GM21786 (cell line): ENCODE results near the gene ST8SIA2.
"Not testable (repeated sequence)": the region's sequence is repeated elsewhere in the genome, so short reads cannot be mapped to it uniquely, and the experiment has no call there.

Source experiments
- ATAC-seq: cut with Tn5 transposase; IDR thresholded peaks from one replicate; pipeline ENCODE4 v1.9.1; 2021; ENCODE audit not compliant: unreplicated experiment

The ST8SIA2 gene

DNA sequence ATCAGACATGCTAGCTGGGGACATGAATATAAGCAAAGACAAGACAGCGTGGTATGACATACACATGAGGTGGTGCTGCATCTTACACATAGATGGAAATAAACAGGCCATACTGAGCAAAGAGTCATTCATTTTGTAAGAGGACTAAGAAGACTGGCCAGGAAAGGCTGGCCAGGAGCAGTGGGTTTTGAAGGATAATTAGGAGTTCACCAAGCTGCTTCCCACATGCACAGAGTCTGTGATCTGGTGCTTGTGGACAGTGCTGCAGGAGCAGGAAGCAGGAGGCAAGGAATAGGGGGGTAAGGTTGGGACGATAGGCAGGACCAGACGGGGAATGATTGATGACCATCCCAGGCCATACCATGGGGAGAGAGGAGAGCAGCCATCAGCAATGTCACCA is 41.5 kb downstream of the ST8SIA2 start:
- ATAC-seq = no peak

DNA sequence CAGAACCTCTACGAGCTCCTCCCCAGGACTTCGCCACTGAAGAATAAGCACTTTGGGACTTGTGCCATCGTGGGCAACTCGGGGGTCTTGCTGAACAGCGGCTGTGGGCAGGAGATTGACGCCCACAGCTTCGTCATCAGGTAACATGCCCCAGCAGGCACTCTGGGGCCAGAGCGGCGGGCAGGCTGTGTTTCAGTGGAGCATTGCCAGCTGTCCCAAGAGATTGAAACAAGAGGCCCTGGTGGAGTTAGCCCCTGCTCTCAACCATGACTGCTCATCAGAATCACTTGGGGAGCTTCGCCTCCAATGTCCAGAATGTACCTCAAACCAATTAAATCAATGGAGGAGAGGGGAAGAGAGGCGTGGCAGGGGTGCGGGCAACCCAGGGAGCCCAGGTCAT is 44.8 kb downstream of the ST8SIA2 start:
- no peak for ATAC-seq

DNA sequence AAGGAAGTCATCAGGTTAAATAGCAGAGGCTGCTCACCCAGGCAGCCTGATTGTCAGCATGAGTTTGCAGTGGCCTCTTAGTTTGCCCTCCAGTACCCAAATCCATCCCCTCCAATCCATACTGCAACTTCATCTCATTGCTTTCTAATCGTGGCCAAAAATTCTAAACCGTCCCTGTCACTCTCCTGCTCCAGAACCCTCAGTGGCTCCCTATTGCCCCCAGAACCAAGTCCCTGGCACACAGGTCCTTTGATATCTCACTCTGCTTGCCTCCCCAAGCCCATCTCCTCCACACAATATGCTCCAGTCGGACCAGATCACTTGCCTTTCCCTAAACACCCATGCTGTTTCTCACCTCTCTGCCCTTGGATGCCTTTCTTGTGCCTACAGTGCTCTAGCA is 49.7 kb downstream of the ST8SIA2 start:
- ATAC-seq = no peak

DNA sequence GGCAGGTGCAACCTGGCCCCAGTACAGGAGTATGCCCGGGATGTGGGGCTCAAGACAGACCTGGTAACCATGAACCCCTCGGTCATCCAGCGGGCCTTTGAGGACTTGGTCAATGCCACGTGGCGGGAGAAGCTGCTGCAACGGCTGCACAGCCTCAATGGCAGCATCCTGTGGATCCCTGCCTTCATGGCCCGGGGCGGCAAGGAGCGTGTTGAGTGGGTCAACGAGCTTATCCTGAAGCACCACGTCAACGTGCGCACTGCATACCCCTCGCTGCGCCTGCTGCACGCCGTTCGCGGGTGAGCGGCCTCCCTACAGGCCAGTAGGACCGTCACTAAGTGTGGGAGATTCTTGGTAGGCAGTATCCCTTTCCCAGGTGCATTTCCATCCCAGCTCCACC is 51.0 kb downstream of the ST8SIA2 start:
- no peak for ATAC-seq

DNA sequence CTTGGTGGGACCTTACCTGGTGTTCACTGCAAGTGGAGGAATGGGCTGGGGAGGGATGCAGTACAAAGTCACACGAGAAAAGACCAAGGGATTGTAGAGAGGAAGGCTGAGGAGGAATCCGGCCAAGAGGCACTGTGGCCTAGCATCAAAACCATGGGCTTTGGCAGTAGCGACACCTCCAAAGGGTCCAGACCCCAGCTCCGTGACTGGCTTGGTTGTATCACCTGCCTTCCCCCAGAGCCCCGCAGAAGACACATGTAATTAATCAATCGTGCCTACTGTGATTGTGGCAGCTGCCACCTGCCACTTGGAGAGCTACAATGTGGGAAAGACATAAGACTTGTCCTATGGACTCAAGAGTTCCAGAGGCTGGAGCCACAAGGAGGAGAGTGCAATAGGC is 54.7 kb downstream of the ST8SIA2 start:
- no peak for ATAC-seq

DNA sequence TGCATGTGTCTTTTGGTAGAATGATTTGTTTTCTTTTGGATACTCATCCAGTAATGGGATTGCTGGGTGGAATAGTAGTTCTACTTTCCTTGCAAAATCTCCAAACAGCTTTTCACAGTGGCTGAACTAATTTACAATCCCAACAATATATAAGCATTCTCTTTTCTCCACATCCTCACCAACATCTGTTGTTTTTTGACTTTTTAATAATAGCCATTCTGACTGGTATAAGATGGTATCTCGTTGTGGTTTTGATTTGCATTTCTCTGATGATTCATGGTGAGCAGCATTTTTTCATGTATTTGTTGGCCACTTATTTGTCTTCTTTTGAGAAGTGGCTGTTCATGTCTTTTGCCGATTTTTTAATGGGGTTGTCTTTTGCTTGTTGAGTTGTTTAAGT is 55.8 kb downstream of the ST8SIA2 start:
- no peak for ATAC-seq

DNA sequence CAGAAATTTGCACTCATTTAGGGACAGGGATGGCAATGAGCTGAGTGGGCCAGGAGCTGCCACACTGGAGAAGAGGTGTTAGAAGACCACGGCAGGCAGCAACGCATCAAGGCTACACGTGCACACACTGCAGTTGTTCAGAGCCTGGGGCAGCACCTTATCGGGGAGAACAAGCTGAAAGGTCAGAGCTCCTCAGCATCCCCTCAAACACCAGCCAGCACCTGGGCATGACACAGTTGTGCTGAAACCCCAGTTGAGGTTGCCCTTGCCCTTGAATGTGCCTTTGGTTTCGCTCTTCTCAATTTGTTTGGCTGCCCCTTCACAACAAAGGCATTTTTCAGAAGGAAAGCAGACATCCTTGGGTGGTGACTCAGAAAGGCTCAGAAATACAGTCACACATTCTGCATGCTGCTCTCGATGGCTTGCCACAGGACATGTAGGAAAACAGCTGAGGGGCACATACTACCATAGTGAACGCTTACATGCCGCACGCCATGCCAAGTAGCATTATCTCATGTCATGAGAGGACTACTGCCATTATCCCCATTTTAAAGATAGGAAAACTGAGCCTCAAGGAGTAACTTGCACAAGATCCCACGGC is 57.6 kb downstream of the ST8SIA2 start:
- ATAC-seq = no peak

DNA sequence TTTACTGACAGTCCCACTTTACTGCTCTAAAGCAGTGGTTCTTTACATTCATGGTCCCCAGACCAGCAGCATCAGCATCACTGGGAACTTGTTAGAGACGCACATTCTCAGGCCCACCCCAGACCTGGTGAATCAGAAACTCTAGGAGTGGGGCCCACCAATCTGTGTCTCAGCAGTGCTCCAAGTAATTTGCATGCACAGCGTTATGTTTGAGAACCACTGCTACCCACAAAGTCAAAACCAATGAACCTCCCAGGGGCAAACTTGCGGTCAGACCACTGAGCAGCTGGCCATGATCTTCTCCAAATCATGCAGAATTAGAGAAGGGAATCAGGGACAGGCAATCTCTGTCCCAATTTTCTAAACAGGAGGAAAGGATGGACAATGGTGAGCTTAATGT is 58.5 kb downstream of the ST8SIA2 start:
- no peak for ATAC-seq

DNA sequence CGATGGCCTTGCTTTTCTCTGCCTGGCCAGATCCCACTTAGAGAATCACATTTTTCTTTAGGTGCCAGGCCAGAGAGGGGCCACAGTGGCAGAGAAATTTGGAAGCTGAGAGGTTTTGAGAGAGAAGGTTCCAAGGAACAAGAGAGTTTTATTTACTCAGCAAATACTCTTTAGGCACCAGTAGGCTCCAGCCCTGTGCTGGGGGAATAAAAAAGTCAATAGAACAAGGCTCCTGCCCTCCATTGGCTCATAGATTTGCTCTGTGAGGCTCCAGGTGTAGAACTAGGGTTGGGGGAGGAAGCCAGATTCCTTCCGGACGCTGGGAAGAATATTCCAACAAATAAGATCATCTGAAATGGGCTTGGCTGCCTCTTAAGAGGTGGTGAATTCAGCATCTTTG is 59.9 kb downstream of the ST8SIA2 start:
- no peak for ATAC-seq

DNA sequence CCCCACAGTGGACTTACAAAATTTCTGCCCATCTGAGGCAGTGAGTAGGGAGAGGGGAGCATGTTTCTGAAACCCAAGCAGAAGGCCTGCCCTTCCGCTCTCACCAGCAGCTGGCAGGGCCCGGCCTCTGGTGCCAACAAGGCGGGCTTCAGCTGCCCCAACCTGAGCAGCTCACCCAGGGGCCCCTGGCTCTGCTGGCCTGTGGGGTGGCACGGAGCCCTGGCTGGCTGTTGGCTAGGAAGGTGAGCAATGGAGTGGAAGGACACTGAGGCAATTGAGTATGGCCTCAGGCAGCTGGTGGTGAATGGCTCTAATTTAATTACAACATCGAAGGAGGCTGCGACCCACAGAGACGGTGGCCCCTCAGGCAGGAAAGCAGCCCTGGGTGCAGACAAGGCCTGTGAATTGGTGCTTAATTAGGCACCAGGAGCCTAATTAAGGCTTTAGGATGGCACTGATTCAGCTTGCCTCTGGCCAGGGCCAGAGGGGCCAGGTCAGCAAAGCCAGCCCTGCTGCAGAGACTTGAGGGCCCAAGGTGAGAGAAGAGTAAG is 60.9 kb downstream of the ST8SIA2 start:
- no peak for ATAC-seq

DNA sequence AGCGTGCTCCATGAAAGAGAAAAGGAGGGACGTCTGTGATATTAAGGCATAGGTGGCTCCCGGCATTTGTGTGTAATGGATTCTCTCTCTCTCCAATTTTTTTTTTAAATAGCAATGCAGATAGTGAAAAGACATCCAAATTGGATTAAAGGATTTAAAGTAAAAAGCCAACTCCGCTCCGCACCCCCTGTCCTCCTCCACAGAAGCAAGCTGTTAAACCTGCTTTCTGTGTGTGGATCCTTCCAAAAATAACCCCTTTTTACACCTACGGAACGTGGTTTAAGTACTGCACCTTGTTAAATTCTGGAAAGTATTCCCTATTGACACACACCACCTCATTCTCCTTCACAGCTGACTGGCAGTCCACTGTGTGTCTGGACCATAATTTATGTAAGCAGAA is 61.6 kb downstream of the ST8SIA2 start:
- no peak for ATAC-seq

DNA sequence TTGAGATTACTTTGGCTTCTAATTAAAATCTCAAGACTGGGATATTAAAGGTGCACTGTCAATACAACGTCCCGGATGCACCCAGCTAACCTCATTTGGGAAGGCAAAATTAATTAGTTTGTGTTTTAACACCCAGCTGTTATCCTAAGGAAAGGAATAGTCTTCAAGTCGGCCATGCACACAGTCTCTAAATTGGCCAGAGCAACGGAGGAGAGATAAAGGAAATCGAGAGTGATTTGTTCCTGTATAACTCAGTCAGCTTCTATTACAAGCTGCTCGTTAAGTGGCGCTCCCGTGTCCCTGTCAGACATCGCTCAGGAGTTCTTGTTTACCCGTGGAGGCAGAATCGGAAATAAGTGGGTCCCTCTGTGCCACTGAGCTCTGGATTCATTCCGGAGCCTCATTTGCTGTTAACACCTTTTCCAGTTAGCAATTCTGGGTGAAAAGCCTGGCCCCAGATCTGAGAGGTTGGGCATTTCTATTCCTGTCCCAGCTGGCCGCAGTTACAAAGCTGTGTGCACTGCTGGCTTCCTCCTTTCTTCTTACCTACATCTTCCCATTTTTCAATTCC is 63.9 kb downstream of the ST8SIA2 start:
- ATAC-seq = no peak

DNA sequence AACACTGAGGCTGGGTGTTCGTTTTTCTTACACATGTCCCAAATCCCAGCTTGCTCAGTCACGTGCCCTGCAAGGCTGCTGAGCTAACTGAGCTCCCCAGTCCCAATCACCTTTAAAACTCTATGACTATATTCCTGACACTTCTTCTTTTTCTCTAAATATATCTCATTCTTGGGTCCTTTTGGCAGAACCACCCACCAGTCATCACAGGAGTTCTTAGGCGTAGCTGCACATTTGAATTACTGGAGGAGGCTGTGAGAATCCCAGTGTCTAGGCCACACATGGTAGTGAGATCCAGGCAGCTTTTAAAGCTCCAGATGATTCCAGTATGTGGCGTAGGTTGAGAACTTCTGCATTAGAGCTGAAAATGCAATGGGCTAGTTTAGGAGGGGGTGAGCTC is 66.3 kb downstream of the ST8SIA2 start:
- ATAC-seq = no peak

DNA sequence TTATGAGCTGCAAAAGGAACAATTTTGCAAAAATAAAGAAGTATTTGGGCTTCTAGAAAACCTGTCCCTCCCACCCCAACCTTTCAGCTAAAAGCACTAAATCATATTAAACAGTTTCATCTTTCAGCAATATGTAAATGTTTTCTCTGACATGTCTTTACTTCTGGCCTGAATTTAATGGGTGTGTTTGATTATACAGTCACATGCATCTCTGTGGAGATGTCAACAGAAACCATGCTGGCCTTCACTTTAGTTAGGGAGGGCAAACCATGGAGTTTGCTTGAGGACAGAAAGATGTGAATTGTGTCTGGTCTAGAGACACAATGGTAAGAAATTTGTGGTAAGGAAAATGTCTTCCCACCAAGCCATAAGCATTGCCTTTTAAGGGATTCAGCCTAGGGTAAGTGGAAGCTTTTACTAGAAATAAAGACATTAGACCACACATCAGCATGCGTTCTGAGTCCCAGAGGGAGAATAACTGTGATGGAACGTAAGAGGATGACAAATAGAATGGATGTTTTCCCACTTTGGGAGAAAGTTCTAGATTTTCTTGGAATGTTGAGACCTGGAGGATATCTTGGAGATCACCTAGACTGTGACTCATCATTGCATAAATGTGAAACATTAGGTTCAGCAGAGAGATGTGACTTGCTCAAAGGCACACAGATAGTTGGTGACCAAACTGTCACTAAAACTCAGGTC is 68.9 kb downstream of the ST8SIA2 start:
- ATAC-seq = no peak

DNA sequence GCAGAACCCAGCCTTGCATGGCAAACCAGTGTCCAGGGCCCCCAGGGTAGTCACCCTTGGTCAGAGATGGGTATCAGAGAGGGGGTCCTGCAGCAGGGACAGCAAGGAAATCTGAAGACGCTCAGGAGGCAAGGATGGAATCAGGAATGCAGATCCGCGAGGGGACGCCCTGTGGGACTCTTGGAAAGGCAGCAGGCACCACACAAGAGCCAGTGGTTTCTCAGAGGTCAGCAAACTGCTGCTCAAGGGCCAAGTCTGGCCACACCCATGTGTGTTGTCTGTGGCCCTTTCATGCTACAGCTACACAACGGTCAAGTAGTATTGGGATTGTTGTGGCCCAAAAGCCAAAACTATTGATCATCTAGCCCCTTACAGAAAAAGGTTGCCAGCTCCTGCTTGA is 69.7 kb downstream of the ST8SIA2 start:
- ATAC-seq = no peak

DNA sequence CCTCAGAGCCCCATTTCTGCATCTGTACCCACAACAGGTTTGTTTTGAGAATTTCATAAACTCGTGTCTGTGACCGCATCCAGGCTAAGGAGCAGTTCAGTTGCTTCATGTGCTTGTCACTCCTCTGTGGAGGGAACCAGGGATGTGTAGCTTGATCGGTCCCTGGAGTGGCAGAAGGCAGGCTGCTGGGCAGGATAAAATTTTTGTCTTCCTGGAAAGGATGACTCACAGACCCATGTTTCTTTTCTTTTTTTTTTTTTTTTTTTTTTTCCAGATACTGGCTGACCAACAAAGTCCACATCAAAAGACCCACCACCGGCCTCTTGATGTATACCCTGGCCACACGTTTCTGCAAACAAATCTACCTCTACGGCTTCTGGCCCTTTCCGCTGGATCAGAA is 70.1 kb downstream of the ST8SIA2 start:
- no peak for ATAC-seq

DNA sequence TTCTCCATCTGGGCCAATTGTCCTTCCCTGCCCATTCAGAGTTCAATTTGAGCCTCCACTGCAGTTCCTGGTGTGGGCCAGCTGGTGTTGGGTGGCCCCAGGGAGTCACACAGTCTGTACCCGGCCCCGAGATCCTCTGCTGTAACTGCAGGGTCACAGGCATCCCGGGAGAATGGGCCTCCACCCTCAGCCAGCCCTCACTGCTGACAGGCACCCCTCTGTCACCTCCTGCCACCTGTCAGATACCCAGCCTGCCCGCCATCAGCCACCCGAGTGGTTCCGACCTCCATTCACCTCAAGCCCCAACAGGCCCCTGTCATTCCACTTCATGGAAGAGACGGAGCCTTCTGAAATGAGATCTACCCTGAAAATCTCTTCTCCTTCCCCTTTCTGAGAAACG is 73.2 kb downstream of the ST8SIA2 start:
- ATAC-seq = no peak

DNA sequence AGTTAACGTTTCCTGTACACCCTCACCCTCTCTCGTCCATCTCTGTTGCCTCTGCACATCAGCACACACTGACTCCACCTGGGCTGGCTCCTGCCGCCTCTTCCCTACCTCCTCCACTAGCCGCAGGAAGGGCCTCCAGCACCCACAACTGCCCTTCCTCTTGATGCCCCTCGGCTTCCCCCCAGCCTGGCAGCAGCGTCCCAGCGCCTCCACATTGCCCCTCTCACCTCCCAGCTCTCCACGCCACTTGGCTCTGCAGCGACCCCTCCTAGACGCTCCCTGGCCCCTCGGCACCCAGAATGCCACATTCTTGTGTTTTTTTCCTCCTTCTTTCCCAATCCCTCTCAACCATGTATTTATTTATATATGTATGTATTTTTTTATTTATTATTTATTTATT is 73.6 kb downstream of the ST8SIA2 start:
- no peak for ATAC-seq

DNA sequence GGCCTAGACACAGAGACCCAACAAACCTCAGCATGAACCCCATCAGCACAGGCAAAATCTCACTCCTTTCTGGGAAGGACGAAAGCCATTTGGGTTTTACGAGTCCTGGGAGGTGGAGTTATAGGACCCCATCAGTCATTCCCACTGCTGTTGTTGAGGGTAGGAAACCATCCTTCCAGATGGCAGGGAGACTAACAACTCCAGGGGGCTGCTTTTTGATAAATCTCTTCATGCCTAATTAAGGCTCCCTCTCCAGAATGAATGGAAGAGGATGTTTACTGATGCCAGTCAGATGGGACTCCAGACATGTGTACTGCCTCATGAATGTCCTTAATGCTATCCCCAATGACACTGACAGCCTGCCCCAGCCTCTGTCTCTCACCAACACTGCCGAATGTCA is 75.3 kb downstream of the ST8SIA2 start:
- ATAC-seq = no peak

DNA sequence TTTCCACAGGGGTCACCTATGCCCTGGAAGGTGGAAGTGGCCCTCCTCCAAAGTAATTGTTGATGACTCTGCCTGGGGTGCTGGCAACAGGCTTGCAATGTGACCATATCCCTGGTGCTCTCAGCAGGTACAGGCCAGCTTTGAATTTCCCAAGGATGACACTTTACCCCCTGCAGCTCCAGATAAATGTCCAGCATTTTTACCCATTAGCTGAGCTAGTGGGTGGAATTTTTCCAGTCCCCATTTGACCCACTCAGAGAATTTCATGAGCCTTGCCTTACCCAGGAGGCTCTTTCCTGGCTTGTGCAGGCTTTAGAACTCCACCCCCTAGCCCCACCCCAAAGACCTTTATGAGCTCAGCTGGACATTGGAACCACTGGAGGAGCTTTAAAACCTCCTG is 77.6 kb downstream of the ST8SIA2 start:
- no peak for ATAC-seq

DNA sequence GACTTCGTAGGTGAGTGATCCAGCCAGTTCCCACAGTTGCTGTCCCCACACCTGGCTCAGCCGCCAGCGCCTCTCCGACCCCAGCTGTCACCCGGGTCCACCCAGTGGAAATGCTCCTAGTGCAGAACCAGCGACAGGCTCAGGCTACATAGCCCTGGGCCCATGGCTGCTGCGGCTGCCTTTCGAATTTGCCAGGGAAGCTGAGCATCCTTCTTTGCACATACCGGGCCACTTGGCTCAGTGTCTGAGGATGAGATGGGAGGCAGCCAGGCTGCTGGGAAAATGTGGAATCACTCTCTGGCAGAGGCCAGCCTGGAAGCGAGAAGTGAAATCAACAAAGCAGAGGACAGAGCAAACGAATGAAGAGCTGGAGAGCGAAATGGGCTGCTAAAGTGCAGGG is 80.1 kb downstream of the ST8SIA2 start:
- no peak for ATAC-seq

DNA sequence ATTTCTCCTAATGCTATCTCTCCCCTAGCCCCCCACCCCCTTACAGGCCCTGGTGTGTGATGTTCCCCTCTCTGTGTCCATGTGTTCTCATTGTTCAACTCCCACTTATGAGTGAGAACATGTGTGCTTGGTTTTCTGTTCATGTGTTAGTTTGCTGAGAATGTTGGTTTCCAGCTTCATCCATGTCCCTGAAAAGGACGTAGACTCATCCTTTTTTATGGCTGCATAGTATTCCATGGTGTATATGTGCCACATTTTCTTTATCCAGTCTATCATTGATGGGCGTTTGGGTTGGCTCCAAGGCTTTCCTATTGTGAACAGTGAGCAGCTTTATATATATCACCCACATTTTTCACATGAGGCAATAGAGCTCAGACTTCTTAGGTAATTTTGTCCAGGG is 86.0 kb downstream of the ST8SIA2 start:
- ATAC-seq = not testable (repeated sequence)

DNA sequence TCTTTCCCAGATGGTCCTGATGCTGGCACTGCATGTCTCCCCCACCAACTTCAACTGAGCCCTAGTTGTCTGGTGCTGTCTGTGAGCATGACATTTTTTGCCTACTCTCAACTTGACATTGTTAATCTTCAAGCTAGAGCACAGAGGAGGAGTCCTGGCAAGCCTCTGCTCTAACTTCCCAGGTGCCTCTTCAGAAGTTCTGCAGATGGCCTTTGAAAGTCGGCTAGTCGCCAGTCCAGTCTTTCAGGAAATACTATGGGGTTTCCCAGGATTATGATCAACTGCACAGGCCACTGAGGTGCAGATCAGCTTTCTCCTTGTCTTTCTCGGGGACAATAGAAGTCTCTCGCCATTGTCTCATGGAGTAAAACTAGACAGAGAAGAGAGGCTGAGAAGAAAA is 86.7 kb downstream of the ST8SIA2 start:
- ATAC-seq = no peak
